Measurements from ENCODE around the gene SPPL3.

DNA sequence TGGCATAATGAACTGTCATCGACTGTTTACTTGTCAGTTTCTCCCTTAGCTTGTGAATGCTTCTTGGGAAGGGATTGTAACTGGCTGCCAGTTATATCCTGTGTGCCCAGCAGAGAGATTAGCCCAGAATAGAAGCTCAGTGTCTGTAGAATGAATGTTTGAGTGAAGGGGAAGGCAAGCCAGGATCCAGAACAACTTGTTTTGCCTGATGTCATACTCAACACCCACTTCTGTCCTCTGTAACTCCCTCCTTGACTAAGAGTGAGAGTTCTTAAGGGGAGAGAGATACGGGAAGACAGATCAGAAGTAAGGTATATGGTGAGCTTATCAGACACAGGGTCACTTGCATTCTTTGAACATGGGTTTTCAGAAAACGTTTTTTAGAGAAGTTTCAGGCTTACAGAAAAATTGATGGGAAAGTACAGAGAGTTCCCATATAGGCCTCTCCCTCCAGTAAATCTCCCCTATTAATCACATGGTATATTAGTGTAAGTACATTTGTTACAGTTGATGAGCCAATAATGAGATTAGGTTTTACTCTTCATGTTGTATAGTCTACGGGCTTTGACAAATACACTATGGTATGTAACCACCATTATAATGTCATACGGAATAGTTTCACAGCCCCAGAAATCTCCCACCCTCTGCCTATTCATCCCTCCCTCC is 5.6 kb upstream of the SPPL3 start:
- TF ChIP-seq EZH2 (IDR thresholded peaks at IDR 0.05): no peak
- TF ChIP-seq, protein P1, sequence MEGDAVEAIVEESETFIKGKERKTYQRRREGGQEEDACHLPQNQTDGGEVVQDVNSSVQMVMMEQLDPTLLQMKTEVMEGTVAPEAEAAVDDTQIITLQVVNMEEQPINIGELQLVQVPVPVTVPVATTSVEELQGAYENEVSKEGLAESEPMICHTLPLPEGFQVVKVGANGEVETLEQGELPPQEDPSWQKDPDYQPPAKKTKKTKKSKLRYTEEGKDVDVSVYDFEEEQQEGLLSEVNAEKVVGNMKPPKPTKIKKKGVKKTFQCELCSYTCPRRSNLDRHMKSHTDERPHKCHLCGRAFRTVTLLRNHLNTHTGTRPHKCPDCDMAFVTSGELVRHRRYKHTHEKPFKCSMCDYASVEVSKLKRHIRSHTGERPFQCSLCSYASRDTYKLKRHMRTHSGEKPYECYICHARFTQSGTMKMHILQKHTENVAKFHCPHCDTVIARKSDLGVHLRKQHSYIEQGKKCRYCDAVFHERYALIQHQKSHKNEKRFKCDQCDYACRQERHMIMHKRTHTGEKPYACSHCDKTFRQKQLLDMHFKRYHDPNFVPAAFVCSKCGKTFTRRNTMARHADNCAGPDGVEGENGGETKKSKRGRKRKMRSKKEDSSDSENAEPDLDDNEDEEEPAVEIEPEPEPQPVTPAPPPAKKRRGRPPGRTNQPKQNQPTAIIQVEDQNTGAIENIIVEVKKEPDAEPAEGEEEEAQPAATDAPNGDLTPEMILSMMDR (IDR thresholded peaks at IDR 0.05): no peak
